IMR-90 (cell line): Measurements from ENCODE around the gene MBNL3. TPM values are rescaled to one million over a fixed set of nuclear protein-coding genes. Genes with fewer than 3 reads are reported as not detected.

Experiments
- ATAC-seq: fragments of 200-7000 bp; cut with Tn5 transposase; 2 replicates; pipeline ENCODE4 v1.9.1; 2020; ENCODE audit warnings: low read depth, mild to moderate bottlenecking, moderate library complexity
- BruUV-seq: library from RNA; stranded (reverse); fragments of 400-500 nt; replicated peaks from 2 replicates; lab custom pipeline; 2021; lab: Mats Ljungman, UMichigan
- CTCF ChIA-PET: fragments of 300-600 bp; formaldehyde crosslinking; extraction: SDS; loops from one replicate; lab custom pipeline; 2021; ENCODE audit warnings: antibody characterized with exemption; lab: Yijun Ruan, JAX
- POLR2A ChIA-PET: fragments of 300-600 bp; sonication (Branson Sonifier 250); formaldehyde crosslinking; loops from one replicate; lab custom pipeline; 2022; ENCODE audit warnings: antibody characterized with exemption; ENCODE audit not compliant: unreplicated experiment; lab: Charles Lee
- DNase-seq: peaks from one replicate; pipeline ENCODE4 v3.0.0; 2013
- H2AFZ ChIP-seq: replicated peaks from 2 replicates; pipeline ENCODE3; 2013; ENCODE audit warnings: low read length, mild to moderate bottlenecking; ENCODE audit not compliant: poor library complexity
- H2AK5ac ChIP-seq: 2 replicates; pipeline ENCODE4 v1.6.1; 2013; ENCODE audit warnings: low read depth, low read length, inconsistent platforms
- H2AK9ac ChIP-seq: replicated peaks from 2 replicates; pipeline ENCODE3; 2013; ENCODE audit warnings: mild to moderate bottlenecking, low read depth, low read length, moderate library complexity; ENCODE audit not compliant: poor library complexity
- H2BK120ac ChIP-seq: 2 replicates; pipeline ENCODE4 v1.6.1; 2013; ENCODE audit warnings: low read depth, low read length, inconsistent platforms
- H2BK15ac ChIP-seq: 3 replicates; pipeline ENCODE4 v1.6.1; 2013; ENCODE audit warnings: low read depth, low read length, inconsistent platforms
- H2BK20ac ChIP-seq: 2 replicates; pipeline ENCODE4 v1.6.1; 2013; ENCODE audit warnings: low read depth, mild to moderate bottlenecking, inconsistent platforms, low read length, moderate library complexity
- H2BK5ac ChIP-seq: 2 replicates; pipeline ENCODE4 v1.6.1; 2013; ENCODE audit warnings: mild to moderate bottlenecking, low read depth, low read length, inconsistent platforms; ENCODE audit not compliant: poor library complexity, severe bottlenecking
- H3K14ac ChIP-seq: replicated peaks from 2 replicates; pipeline ENCODE4 v1.6.1; 2013; ENCODE audit warnings: low read depth, low read length, inconsistent platforms
- H3K18ac ChIP-seq: 2 replicates; pipeline ENCODE4 v1.6.1; 2013; ENCODE audit warnings: low read depth, low read length, control low read depth
- H3K23ac ChIP-seq: 2 replicates; pipeline ENCODE4 v1.6.1; 2013; ENCODE audit warnings: low read depth, low read length, inconsistent platforms
- H3K27ac ChIP-seq: 2 replicates; pipeline ENCODE4 v1.5.1; 2013; ENCODE audit warnings: mild to moderate bottlenecking, control low read depth, low read length; ENCODE audit not compliant: insufficient read depth
- H3K27me3 ChIP-seq: 2 replicates; pipeline ENCODE4 v1.6.1; 2013; ENCODE audit warnings: low read length; ENCODE audit not compliant: control insufficient read depth, insufficient read depth
- H3K36me3 ChIP-seq: 2 replicates; pipeline ENCODE4 v1.6.1; 2013; ENCODE audit warnings: low read length, mixed read lengths; ENCODE audit not compliant: control insufficient read depth, insufficient read depth
- H3K4ac ChIP-seq: 2 replicates; pipeline ENCODE4 v1.6.1; 2013; ENCODE audit warnings: low read depth, low read length, inconsistent platforms
- H3K4me1 ChIP-seq: 2 replicates; pipeline ENCODE4 v1.6.1; 2013; ENCODE audit warnings: low read length, mixed read lengths; ENCODE audit not compliant: control insufficient read depth, insufficient read depth
- H3K4me2 ChIP-seq: 2 replicates; pipeline ENCODE4 v1.6.1; 2013; ENCODE audit warnings: low read depth, mild to moderate bottlenecking, control low read depth, low read length, moderate library complexity
- H3K4me3 ChIP-seq: 2 replicates; pipeline ENCODE4 v1.5.1; 2013; ENCODE audit warnings: low read depth, mild to moderate bottlenecking, control low read depth, low read length, moderate library complexity; ENCODE audit not compliant: insufficient read depth
- H3K56ac ChIP-seq: 2 replicates; pipeline ENCODE4 v1.6.1; 2013; ENCODE audit warnings: low read length, inconsistent platforms; ENCODE audit not compliant: insufficient read depth; ENCODE audit errors: extremely low read depth
- H3K79me1 ChIP-seq, 2 experiments: 2 replicates each; pipeline ENCODE4 v1.6.1; 2013; ENCODE audit warnings: low read length in 2 of 2, inconsistent platforms in 1 of 2, low read depth in 1 of 2
- H3K9ac ChIP-seq: 2 replicates; pipeline ENCODE4 v1.6.1; 2013; ENCODE audit warnings: low read depth, low read length, control low read depth
- H3K9me1 ChIP-seq: 2 replicates; pipeline ENCODE4 v1.6.1; 2013; ENCODE audit warnings: low read length, inconsistent platforms; ENCODE audit not compliant: insufficient read depth
- H3K9me3 ChIP-seq: 2 replicates; pipeline ENCODE4 v1.6.1; 2013; ENCODE audit warnings: low read length; ENCODE audit not compliant: control insufficient read depth, insufficient read depth
- H4K20me1 ChIP-seq: 2 replicates; pipeline ENCODE4 v1.6.1; 2013; ENCODE audit warnings: low read length, inconsistent platforms; ENCODE audit not compliant: insufficient read depth
- H4K5ac ChIP-seq: 2 replicates; pipeline ENCODE4 v1.6.1; 2013; ENCODE audit warnings: mild to moderate bottlenecking, low read depth, low read length, control low read depth
- H4K8ac ChIP-seq, 2 experiments: 2 replicates each; pipeline ENCODE4 v1.6.1; 2013; ENCODE audit warnings: low read depth in 2 of 2, low read length in 2 of 2, control low read depth in 1 of 2, inconsistent platforms in 1 of 2
- H4K91ac ChIP-seq: 2 replicates; pipeline ENCODE4 v1.6.1; 2013; ENCODE audit warnings: low read depth, low read length, inconsistent platforms; ENCODE audit not compliant: insufficient read depth
- BHLHE40 ChIP-seq: fragments of 150-350 bp; IDR thresholded peaks from 2 replicates; pipeline ENCODE4 v1.6.1; 2016; ENCODE audit warnings: mild to moderate bottlenecking, low read depth, low read length
- MAZ ChIP-seq: IDR thresholded peaks from 2 replicates; pipeline ENCODE4 v1.6.1; 2012; ENCODE audit warnings: low read depth, mild to moderate bottlenecking, low read length, improper control_type of control experiment, moderate library complexity, borderline replicate concordance
- MXI1 ChIP-seq: IDR thresholded peaks from 2 replicates; pipeline ENCODE4 v1.6.1; 2012; ENCODE audit warnings: low read depth, mild to moderate bottlenecking, low read length, moderate library complexity, borderline replicate concordance
- POLR2A ChIP-seq: IDR thresholded peaks from 2 replicates; pipeline ENCODE4 v1.6.1; 2012; ENCODE audit warnings: mild to moderate bottlenecking, low read depth, low read length
- RFX5 ChIP-seq: IDR thresholded peaks from 2 replicates; pipeline ENCODE4 v1.8.0; 2012; ENCODE audit warnings: low read depth, mild to moderate bottlenecking, low read length, moderate library complexity
- WGBS, 2 experiments: methylation state at CpG; one replicate each; pipeline versions ENCODE4 v1.1.5 to v1.1.7; 2013; ENCODE audit warnings: missing lambda C conversion rate in 2 of 2; ENCODE audit not compliant: insufficient read length in 1 of 2; ENCODE audit errors: extremely low coverage in 2 of 2; 5-methylcytosine and 5-hydroxymethylcytosine counted together
- dilution Hi-C: fragments of 300-500 bp; cut with HindIII; formaldehyde crosslinking; loops from one replicate; pipeline ENCODE4 v1.14.3; 2018; ENCODE audit warnings: low sequenced_read_pairs; ENCODE audit not compliant: unreplicated experiment
- in situ Hi-C: fragments of 300-500 bp; cut with MboI; formaldehyde crosslinking; loops from 3 replicates; pipeline ENCODE4 v1.14.3; 2019; ENCODE audit warnings: low sequenced_read_pairs, inconsistent platforms, mixed read lengths
- intact Hi-C: fragments of 100-400 bp; cut with micrococcal nuclease; formaldehyde crosslinking; loops from 2 replicates; pipeline ENCODE4 v1.10.0; 2022
- polyA plus RNA-seq, 3 experiments: library from polyadenylated mRNA; depleted of rRNA; stranded (reverse); fragments of >200 nt; gene quantifications; 2 replicates each; pipeline ENCODE4 v1.2.3, GENCODE V29; 2012; ENCODE audit warnings: low replicate concordance in 1 of 3
- total RNA-seq: library from RNA; depleted of rRNA; stranded (reverse); fragments of >200 nt; gene quantifications from 2 replicates; pipeline ENCODE4 v1.2.3, GENCODE V29; 2012
- TF ChIP-seq, protein P1 (sequence below): fragments of 150-350 bp; IDR thresholded peaks from 2 replicates; pipeline ENCODE4 v1.6.1; 2017; ENCODE audit warnings: mild to moderate bottlenecking, antibody characterized with exemption, low read length, low read depth
- TF ChIP-seq, protein P2 (sequence below): fragments of 150-350 bp; IDR thresholded peaks from 2 replicates; pipeline ENCODE4 v1.6.1; 2016; ENCODE audit warnings: low read depth, mild to moderate bottlenecking, low read length, moderate library complexity, borderline replicate concordance

MBNL3 gene
- total and polyA plus RNA-seq, 2 of the 4 experiments (the other 2 are of a cell fraction): 0.32 to 1.1 TPM

DNA sequence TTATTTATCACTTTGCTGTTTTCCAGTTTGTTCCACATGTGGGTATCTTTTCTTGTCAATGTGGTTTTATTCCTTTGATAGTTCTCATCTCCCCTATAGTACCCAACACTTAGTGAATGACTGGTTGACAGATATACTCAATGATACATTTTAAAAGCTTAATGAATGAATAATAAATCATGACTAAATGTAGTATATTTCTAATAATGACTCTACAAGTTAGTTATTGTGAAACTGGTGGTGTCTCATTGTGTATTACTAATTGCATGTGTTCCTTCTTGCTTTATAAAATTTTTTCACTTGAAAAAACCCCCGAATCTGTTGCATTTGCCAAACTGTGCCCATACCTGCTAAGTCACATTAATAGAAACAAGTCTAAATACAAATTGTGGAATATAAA, 95.4 kb downstream of the MBNL3 start:
- in situ Hi-C loops: no loop called here
- Histone ChIP-seq H4K5ac (no peak overlapping the region), H3K56ac (no peak overlapping the region), H3K27ac (no peak overlapping the region), H3K4me1 (no peaks in the 10 kb centered on the region), H2AK5ac (no peak overlapping the region), H2BK5ac (no peak overlapping the region), H3K9me1 (no peaks in the 10 kb centered on the region), H2AFZ (no peak overlapping the region), H3K36me3 (no peaks in the 10 kb centered on the region), H4K91ac (no peak overlapping the region), H3K9ac (no peak overlapping the region), H2BK20ac (no peak overlapping the region), H2BK120ac (no peak overlapping the region), H3K27me3 (0 out of 2 replicates have a peak, but pooled peaks cover 5% of the 10 kb centered on the region), H3K4me2 (no peak overlapping the region), H3K23ac (no peak overlapping the region), H3K4me3 (no peak overlapping the region), H4K20me1 (no peaks in the 10 kb centered on the region), H3K4ac (no peak overlapping the region), H2AK9ac (no peak overlapping the region), H3K14ac (no peak overlapping the region), H3K9me3 (no peaks in the 10 kb centered on the region), H4K8ac (no peak overlapping the region), H3K79me1 (no peaks in the 10 kb centered on the region), H3K18ac (no peak overlapping the region), H2BK15ac (no peak overlapping the region)
- ChIA-PET POLR2A (no interaction called here), CTCF (no interaction called here)
- dilution Hi-C loops: no loop called here
- no TSS peak for BruUV-seq
- no peak for DNase-seq
- no CpG with 5 or more reads among the region's 1 CpG for WGBS, 2 experiments
- TF ChIP-seq MXI1 (no peak), MAZ (no peak), POLR2A (no peak), RFX5 (no peak), BHLHE40 (no peak)
- TF ChIP-seq, protein P1, sequence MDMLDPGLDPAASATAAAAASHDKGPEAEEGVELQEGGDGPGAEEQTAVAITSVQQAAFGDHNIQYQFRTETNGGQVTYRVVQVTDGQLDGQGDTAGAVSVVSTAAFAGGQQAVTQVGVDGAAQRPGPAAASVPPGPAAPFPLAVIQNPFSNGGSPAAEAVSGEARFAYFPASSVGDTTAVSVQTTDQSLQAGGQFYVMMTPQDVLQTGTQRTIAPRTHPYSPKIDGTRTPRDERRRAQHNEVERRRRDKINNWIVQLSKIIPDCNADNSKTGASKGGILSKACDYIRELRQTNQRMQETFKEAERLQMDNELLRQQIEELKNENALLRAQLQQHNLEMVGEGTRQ: no peak
- TF ChIP-seq, protein P2, sequence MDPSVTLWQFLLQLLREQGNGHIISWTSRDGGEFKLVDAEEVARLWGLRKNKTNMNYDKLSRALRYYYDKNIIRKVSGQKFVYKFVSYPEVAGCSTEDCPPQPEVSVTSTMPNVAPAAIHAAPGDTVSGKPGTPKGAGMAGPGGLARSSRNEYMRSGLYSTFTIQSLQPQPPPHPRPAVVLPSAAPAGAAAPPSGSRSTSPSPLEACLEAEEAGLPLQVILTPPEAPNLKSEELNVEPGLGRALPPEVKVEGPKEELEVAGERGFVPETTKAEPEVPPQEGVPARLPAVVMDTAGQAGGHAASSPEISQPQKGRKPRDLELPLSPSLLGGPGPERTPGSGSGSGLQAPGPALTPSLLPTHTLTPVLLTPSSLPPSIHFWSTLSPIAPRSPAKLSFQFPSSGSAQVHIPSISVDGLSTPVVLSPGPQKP: no peak
- no peak for ATAC-seq
- intact Hi-C loops: no loop called here
